MM.1S (cell line): ENCODE measurements around the gene TNPO2.
A peak's percentile ranks its signal among the peaks of the same experiment; 100 is the strongest.

Experiments used
- DNase-seq: peaks from one replicate; pipeline ENCODE4 v3.0.0-alpha.2; 2015
- H2AFZ ChIP-seq: fragments of 300-600 bp; sonication (generic); 2 replicates; pipeline ENCODE4 v1.6.0; 2016; ENCODE audit warnings: antibody characterized with exemption, low read length
- H3F3A ChIP-seq: fragments of 300-600 bp; sonication (generic); 2 replicates; pipeline ENCODE4 v1.6.1; 2016; ENCODE audit warnings: mild to moderate bottlenecking, antibody characterized with exemption, low read length, moderate library complexity, mixed read lengths; ENCODE audit not compliant: insufficient read depth
- H3K27ac ChIP-seq: fragments of 300-600 bp; sonication (generic); 2 replicates; pipeline ENCODE4 v1.5.1; 2016; ENCODE audit warnings: mild to moderate bottlenecking, low read length
- H3K27me3 ChIP-seq: fragments of 300-600 bp; sonication (generic); replicated peaks from 2 replicates; pipeline ENCODE4 v1.6.0; 2016; ENCODE audit warnings: low read length; ENCODE audit not compliant: insufficient read depth
- H3K36me3 ChIP-seq: fragments of 300-600 bp; sonication (generic); replicated peaks from 2 replicates; pipeline ENCODE4 v1.6.1; 2016; ENCODE audit warnings: mild to moderate bottlenecking, low read length, mixed read lengths; ENCODE audit not compliant: insufficient read depth
- H3K4me1 ChIP-seq: fragments of 300-600 bp; sonication (generic); 2 replicates; pipeline ENCODE4 v1.6.1; 2016; ENCODE audit warnings: low read length, mixed read lengths
- H3K4me2 ChIP-seq: fragments of 300-600 bp; sonication (generic); 2 replicates; pipeline ENCODE4 v1.6.0; 2016; ENCODE audit warnings: low read depth, low read length
- H3K4me3 ChIP-seq: fragments of 300-600 bp; sonication (generic); 2 replicates; pipeline ENCODE4 v1.5.1; 2016; ENCODE audit warnings: low read length, mixed read lengths
- H3K79me2 ChIP-seq: fragments of 300-600 bp; sonication (generic); 2 replicates; pipeline ENCODE4 v1.6.1; 2016; ENCODE audit warnings: mixed run types, low read length, mixed read lengths
- H3K9ac ChIP-seq: fragments of 300-600 bp; sonication (generic); 2 replicates; pipeline ENCODE4 v1.6.1; 2016; ENCODE audit warnings: low read length, mixed read lengths
- H3K9me2 ChIP-seq: fragments of 300-600 bp; sonication (generic); replicated peaks from 2 replicates; pipeline ENCODE4 v1.6.1; 2016; ENCODE audit warnings: mild to moderate bottlenecking, low read length, mixed read lengths; ENCODE audit not compliant: insufficient read depth
- H3K9me3 ChIP-seq: fragments of 300-600 bp; sonication (generic); replicated peaks from 2 replicates; pipeline ENCODE4 v1.6.1; 2016; ENCODE audit warnings: mild to moderate bottlenecking, low read length, mixed read lengths; ENCODE audit not compliant: insufficient read depth
- H4K20me1 ChIP-seq: fragments of 300-600 bp; sonication (generic); 2 replicates; pipeline ENCODE4 v1.6.1; 2016; ENCODE audit warnings: mild to moderate bottlenecking, low read length, moderate library complexity, mixed read lengths; ENCODE audit not compliant: insufficient read depth
- EZH2 ChIP-seq: fragments of 300-600 bp; sonication (generic); optimal IDR thresholded peaks from 2 replicates; pipeline ENCODE3; 2017; ENCODE audit warnings: low read depth, mild to moderate bottlenecking, antibody characterized with exemption, low read length, mixed read lengths
- EZH2phosphoT487 ChIP-seq: fragments of 300-600 bp; sonication (generic); IDR thresholded peaks from 2 replicates; pipeline ENCODE4 v1.6.1; 2018; ENCODE audit warnings: antibody characterized with exemption, low read length
- TF ChIP-seq, protein P1 (sequence below): fragments of 300-600 bp; sonication (generic); IDR thresholded peaks from 2 replicates; pipeline ENCODE4 v1.5.1; 2016; ENCODE audit warnings: antibody characterized with exemption, low read length, mixed read lengths

TNPO2 gene

DNA sequence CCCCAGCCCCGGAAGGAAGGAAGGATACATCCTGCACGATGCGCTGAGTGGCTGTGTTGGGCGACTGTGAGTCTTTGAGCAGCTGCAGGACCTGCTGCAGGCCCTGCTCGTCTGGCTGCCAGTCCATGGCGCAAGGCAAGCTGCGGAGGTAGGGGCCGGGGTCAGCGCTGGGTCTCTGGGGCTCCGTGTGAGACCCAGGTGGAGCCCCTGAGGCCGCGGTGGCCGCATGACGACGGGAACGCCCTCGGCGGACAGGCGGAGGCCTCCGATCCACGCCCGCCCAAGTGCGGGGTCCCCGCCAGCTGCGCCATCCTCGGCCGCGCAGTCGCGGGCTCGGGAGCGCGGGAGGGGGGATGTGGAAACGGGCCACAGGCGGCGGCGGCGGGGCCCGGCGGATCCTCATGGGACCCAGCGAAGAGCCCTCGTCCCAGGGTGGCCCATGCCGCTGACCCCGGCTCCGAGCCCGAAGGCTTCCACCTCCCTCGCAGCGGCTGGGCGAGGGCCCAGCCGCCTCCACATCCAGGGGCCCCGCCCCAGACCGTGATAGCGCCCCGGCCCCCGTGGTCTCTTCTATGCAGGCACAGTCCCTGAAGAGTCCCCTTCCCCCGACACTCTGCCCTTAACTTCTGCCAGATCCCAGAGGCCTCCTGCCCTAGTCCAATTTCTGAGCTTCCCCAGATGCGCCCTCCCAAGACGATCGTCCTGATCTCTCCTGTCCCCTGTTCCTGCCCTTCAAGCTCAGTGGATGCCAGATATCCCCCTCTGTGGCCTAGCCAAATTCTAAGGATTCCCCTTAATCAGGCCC is 2.7 kb downstream of the TNPO2 start:
- Histone ChIP-seq H3K79me2 (peaks cover 69% of the 10 kb centered on the region), H3K4me1 (peaks cover 3% of the 10 kb centered on the region; the same call in 1 of the 2 replicates), H4K20me1 (no peaks in the 10 kb centered on the region), H3K4me2 (peak overlapping the region; percentile 100), H3K9me2 (no peaks in the 10 kb centered on the region), H3K27ac (no peak overlapping the region), H3K9ac (peak overlapping the region; percentile 85; the same call in 1 of the 2 replicates), H3K36me3 (peaks cover 5% of the 10 kb centered on the region; the same call in 1 of the 2 replicates), H3K4me3 (peak overlapping the region; percentile 84), H2AFZ (no peak overlapping the region), H3F3A (peaks cover 9% of the 10 kb centered on the region), H3K27me3 (no peaks in the 10 kb centered on the region), H3K9me3 (no peaks in the 10 kb centered on the region)
- DNase-seq = no peak
- no peak for TF ChIP-seq EZH2phosphoT487
- TF ChIP-seq, protein P1, sequence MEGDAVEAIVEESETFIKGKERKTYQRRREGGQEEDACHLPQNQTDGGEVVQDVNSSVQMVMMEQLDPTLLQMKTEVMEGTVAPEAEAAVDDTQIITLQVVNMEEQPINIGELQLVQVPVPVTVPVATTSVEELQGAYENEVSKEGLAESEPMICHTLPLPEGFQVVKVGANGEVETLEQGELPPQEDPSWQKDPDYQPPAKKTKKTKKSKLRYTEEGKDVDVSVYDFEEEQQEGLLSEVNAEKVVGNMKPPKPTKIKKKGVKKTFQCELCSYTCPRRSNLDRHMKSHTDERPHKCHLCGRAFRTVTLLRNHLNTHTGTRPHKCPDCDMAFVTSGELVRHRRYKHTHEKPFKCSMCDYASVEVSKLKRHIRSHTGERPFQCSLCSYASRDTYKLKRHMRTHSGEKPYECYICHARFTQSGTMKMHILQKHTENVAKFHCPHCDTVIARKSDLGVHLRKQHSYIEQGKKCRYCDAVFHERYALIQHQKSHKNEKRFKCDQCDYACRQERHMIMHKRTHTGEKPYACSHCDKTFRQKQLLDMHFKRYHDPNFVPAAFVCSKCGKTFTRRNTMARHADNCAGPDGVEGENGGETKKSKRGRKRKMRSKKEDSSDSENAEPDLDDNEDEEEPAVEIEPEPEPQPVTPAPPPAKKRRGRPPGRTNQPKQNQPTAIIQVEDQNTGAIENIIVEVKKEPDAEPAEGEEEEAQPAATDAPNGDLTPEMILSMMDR = no peak
- TF ChIP-seq EZH2 = no peak

DNA sequence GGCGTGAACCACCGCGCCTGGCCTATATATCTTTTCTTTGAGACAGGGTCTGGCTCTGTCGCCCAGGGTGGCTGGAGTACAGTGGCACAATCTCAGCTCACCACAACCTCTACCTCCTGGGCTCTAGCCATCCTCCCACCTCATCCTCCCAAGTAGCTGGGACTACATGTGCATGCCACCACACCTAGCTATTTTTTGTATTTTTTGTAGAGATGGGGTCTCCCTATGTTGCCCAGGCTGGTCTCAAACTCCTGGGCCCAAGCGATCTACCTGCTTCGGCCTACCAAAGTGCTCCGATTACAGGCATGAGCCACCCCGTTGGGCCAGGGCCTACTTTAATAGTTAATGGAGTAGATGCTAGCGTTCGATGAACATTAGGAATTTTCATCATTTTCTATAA is 3.4 kb downstream of the TNPO2 start:
- no peak overlapping the region for H3K27ac ChIP-seq
- no peak overlapping the region for H3K4me3 ChIP-seq

DNA sequence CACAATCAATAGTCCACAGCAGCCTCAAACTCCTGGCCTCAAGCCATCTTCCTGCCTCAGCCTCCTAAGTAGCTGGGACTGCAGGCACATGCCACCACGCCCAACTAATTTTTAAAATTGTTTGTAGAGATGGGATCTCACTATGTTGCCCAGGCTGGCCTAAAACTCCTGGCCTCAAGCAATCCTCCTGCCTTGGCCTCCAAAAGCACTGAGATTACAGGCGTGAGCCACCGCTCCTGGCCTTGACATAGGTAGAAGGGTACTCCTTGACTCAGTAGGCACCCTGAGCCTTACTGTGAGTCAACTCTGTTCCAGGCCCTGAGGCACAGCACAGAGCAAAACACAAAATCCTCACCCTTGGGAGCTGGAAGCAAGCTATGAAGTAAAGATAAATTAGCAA is 7.8 kb downstream of the TNPO2 start:
- DNase-seq = no peak
- no peak for TF ChIP-seq EZH2
- TF ChIP-seq EZH2phosphoT487 = no peak
- TF ChIP-seq, protein P1 = no peak
- no peaks in the 10 kb centered on the region for H3F3A ChIP-seq
- H3K9me3 ChIP-seq = no peaks in the 10 kb centered on the region
- H3K27ac ChIP-seq = no peak overlapping the region
- H3K79me2 ChIP-seq = peaks cover 60% of the 10 kb centered on the region
- peaks cover 13% of the 10 kb centered on the region for H3K36me3 ChIP-seq
- H2AFZ ChIP-seq = no peak overlapping the region
- H3K4me2 ChIP-seq = no peak overlapping the region
- H3K4me3 ChIP-seq = no peak overlapping the region
- no peaks in the 10 kb centered on the region for H4K20me1 ChIP-seq
- H3K4me1 ChIP-seq = no peaks in the 10 kb centered on the region
- no peaks in the 10 kb centered on the region for H3K27me3 ChIP-seq
- no peak overlapping the region for H3K9ac ChIP-seq
- no peaks in the 10 kb centered on the region for H3K9me2 ChIP-seq

More for the DNA sequence above, 3.4 kb downstream of the TNPO2 start:
- H3K9ac ChIP-seq = no peak overlapping the region
- peaks cover 77% of the 10 kb centered on the region for H3K79me2 ChIP-seq
- no peak overlapping the region for H3K4me2 ChIP-seq
- H3K9me2 ChIP-seq = no peaks in the 10 kb centered on the region
- H3K36me3 ChIP-seq = peaks cover 5% of the 10 kb centered on the region; the same call in 1 of the 2 replicates
- H3F3A ChIP-seq = peaks cover 9% of the 10 kb centered on the region
- H3K27me3 ChIP-seq = no peaks in the 10 kb centered on the region
- TF ChIP-seq EZH2 = no peak
- no peak for TF ChIP-seq EZH2phosphoT487
- TF ChIP-seq, protein P1 = no peak
- DNase-seq = no peak
- H3K4me1 ChIP-seq = peaks cover 3% of the 10 kb centered on the region; the same call in 1 of the 2 replicates
- no peak overlapping the region for H2AFZ ChIP-seq
- H3K9me3 ChIP-seq = no peaks in the 10 kb centered on the region
- no peaks in the 10 kb centered on the region for H4K20me1 ChIP-seq
